AG10803 (cell line): ENCODE measurements around the gene C4orf50.

ENCODE experiments used
- DNase-seq: peaks from one replicate; pipeline ENCODE4 v3.0.0; 2010; ENCODE audit warnings: low read depth
- H3K4me3 ChIP-seq: 2 replicates; pipeline ENCODE4 v1.5.1; 2011; ENCODE audit warnings: mild to moderate bottlenecking, low read length, control low read depth
- CTCF ChIP-seq: conservative IDR thresholded peaks from 2 replicates; pipeline ENCODE4 v1.5.1; 2011; ENCODE audit warnings: mild to moderate bottlenecking, low read length, control low read depth, inconsistent platforms

Gene C4orf50

GRCh38 chr4:5989236-5990225, 28.7 kb downstream of the C4orf50 start:
- no peak for DNase-seq
- H3K4me3 ChIP-seq, result no peak overlapping the region
- no peak for TF ChIP-seq CTCF

- no peak for DNase-seq
- no peak for TF ChIP-seq CTCF
- no peak overlapping the region for H3K4me3 ChIP-seq
Observed at GRCh38 chr4:5988086-5988845, 30.0 kb downstream of the C4orf50 start.

- H3K4me3 ChIP-seq, result no peak overlapping the region
- TF ChIP-seq CTCF, result no peak
- DNase-seq, result no peak
Observed at GRCh38 chr4:5984843-5985242, 33.4 kb downstream of the C4orf50 start.

- no peak overlapping the region for H3K4me3 ChIP-seq
- TF ChIP-seq CTCF, result no peak
- DNase-seq, result no peak
Observed at GRCh38 chr4:5982156-5982973, 35.9 kb downstream of the C4orf50 start.

GRCh38 chr4:5980436-5981155, 37.6 kb downstream of the C4orf50 start:
- no peak overlapping the region for H3K4me3 ChIP-seq
- no peak for DNase-seq
- no peak for TF ChIP-seq CTCF

GRCh38 chr4:5979981-5980380, 38.2 kb downstream of the C4orf50 start:
- no peak overlapping the region for H3K4me3 ChIP-seq
- DNase-seq, result no peak
- no peak; the same call in 1 of the 2 replicates for TF ChIP-seq CTCF
